HG03280 (cell line): Measurements from ENCODE around the gene ZNF699.
"Not testable (repeated sequence)": the region's sequence is repeated elsewhere in the genome, so short reads cannot be mapped to it uniquely, and the experiment has no call there.

Experiments
- ATAC-seq: cut with Tn5 transposase; IDR thresholded peaks from one replicate; pipeline ENCODE4 v1.9.1; 2021; ENCODE audit warnings: mild to moderate bottlenecking, moderate library complexity; ENCODE audit not compliant: unreplicated experiment

Gene ZNF699

GRCh38 chr19:9289231-9289884 is 20.3 kb downstream of the ZNF699 start:
- no peak for ATAC-seq

- ATAC-seq = not testable (repeated sequence)
Observed at GRCh38 chr19:9283485-9283884, 26.2 kb downstream of the ZNF699 start.

DNA sequence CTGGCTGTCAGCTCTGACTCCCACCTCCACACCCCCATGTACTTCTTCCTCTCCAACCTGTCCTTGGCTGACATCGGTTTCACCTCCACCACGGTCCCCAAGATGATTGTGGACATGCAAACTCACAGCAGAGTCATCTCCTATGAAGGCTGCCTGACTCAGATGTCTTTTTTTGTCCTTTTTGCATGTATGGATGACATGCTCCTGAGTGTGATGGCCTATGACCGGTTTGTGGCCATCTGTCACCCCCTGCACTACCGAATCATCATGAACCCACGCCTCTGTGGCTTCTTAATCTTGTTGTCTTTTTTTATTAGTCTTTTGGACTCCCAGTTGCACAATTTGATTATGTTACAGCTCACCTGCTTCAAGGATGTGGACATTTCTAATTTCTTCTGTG is 58.4 kb downstream of the ZNF699 start:
- ATAC-seq = no peak

DNA sequence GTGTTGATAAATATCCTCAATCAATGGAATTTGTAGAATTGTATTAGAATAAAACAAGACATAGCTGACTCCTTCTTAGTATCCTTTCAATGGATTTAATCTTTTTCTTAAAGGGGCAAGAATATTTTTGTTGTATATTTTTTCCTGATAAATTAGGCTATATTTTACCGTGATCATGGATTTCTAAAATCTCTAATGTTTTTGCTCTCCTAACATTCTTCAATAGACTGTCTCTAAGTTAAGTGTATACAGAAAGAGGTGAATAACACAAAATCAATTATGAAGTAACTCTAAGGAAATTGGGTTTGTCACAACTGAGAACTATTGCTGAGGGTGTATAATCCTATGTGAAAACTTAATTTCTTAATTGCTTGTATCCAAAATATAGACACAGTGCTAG is 59.0 kb downstream of the ZNF699 start, which contains the start of gene OR7E24:
Gene OR7E24, plus strand, starts transcription at position 301 of the 400 bp plus-strand sequence. CDS start 114 bp downstream, outside the sequence.
- ATAC-seq = no peak
